ENCODE results near the gene ABCC3.
A peak's percentile ranks its signal among the peaks of the same experiment; 100 is the strongest.

Gene ABCC3

DNA sequence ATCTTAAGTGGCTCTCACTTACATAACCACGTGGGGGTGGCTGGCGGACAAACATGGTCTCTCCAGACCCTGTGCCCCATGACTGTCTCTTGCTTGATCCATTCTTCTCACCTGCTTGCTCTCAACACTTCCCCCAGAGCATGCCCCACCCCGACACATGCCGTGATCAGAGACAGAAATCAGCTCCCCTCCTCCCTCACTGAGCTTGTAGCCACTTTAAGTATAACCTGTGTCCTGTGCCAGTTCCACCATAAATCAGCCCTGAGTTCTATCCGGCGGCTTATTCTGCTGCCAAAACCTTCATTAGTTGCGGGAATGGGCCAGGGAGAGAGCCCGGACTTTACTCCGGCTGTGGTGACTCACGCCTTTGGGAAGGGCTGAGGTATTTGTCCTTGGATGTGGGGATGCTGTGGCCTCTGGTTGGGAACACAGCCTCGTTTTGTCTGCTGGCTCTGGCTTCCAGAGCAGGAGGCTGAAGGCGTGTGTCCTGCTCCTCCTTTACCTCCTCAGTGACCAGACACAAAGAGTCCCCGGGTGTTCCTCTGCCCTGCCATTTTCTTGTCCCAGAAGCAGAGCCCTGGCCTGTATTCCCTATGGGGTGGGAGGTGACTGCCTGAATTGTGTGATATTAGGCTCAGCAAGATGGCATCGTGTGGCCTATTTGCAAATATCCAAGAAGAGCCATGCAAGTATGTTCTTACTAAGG, 52.0 kb downstream of the ABCC3 start:
- no peak overlapping the region for H3K27ac Mint-ChIP-seq
- H3K4me3 Mint-ChIP-seq, result no peak overlapping the region
- no peaks in the 10 kb centered on the region for H3K27me3 Mint-ChIP-seq
- no peaks in the 10 kb centered on the region for H3K36me3 Mint-ChIP-seq
- H3K9me3 Mint-ChIP-seq, result no peaks in the 10 kb centered on the region
- H3K4me1 Mint-ChIP-seq, result peaks cover under 1% of the 10 kb centered on the region

DNA sequence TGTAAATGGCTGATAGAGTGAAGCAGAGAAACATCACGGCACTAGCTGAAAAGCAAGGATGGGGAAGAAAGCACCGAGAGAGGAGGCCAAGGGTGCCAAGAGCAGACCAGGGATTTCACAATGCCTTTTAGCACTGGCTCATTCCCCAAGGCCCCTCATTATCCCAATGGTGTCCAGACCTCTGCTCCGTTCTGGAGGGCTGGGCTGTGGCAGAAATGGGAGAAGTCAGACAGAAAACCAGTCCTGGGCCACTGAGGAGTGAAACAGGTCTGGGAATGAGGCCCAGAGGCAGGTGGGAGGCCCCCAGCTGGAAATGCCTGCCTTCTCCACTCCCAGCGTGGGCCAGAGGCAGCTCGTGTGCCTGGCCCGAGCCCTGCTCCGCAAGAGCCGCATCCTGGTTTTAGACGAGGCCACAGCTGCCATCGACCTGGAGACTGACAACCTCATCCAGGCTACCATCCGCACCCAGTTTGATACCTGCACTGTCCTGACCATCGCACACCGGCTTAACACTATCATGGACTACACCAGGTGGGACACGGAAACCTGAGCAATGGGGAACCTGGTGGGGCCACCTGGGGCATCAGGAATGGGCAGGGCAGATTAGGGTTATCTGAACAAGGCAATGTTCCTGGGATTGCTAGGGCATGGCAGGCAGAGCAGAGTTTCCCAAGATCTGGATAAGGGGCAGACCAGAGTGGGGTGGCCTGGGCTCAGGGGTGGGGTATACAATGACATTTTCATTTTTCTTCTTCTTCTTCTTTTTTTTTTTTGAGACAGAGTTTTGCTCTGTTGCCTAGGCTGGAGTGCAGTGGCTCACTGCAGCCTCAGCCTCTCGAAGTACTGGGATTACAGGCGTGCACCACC, 52.8 kb downstream of the ABCC3 start:
- no peak overlapping the region for H3K27ac Mint-ChIP-seq
- H3K36me3 Mint-ChIP-seq, result peaks cover 2% of the 10 kb centered on the region
- no peaks in the 10 kb centered on the region for H3K4me1 Mint-ChIP-seq
- no peak overlapping the region for H3K4me3 Mint-ChIP-seq
- H3K9me3 Mint-ChIP-seq, result no peaks in the 10 kb centered on the region
- no peaks in the 10 kb centered on the region for H3K27me3 Mint-ChIP-seq

DNA sequence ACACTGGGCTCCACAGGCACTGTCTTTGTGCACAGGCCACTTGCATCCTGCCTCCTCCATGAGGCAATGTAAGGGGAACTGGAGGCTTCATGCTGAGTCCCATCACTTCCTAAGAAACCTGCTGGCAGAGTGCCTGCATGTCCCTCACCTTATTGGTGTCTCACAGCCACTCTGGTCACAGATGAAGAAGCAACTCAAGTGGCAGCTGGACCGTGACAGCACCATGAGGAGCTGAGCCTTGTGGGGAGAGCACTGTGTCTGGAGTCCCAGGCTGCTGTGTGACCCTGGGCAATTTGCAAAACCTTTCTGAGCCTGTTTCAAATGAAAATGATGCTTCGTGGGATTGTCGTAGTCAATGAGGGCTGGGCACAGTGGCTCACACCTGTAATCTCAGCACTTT, 53.6 kb downstream of the ABCC3 start:
- Mint-ChIP-seq H3K4me1 (no peaks in the 10 kb centered on the region), H3K9me3 (no peaks in the 10 kb centered on the region), H3K36me3 (peaks cover 2% of the 10 kb centered on the region), H3K27ac (no peak overlapping the region), H3K4me3 (no peak overlapping the region), H3K27me3 (no peaks in the 10 kb centered on the region)

DNA sequence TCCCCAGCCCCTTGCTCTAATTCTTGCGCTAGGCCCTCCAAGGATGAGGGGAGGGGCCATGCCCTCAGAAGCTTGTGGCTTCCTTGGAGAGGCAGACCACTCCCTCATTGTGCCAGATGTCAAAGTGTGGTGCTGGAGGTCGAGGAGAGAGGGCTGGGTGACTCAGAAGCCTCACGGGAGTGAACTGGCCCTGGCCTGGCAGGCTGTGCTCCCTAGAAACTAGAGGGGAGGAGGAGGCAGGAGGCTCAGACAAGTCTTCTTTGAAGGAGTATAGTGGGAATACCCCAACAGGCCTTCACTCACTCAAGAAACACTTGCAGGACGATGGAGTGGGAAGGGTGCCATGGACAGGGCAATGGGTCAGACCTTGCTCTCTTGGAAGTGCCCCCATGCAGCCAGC, 54.6 kb downstream of the ABCC3 start:
- no peak overlapping the region for H3K4me3 Mint-ChIP-seq
- H3K27ac Mint-ChIP-seq, result no peak overlapping the region
- peaks cover 2% of the 10 kb centered on the region for H3K36me3 Mint-ChIP-seq
- H3K4me1 Mint-ChIP-seq, result no peaks in the 10 kb centered on the region
- H3K9me3 Mint-ChIP-seq, result no peaks in the 10 kb centered on the region
- no peaks in the 10 kb centered on the region for H3K27me3 Mint-ChIP-seq

DNA sequence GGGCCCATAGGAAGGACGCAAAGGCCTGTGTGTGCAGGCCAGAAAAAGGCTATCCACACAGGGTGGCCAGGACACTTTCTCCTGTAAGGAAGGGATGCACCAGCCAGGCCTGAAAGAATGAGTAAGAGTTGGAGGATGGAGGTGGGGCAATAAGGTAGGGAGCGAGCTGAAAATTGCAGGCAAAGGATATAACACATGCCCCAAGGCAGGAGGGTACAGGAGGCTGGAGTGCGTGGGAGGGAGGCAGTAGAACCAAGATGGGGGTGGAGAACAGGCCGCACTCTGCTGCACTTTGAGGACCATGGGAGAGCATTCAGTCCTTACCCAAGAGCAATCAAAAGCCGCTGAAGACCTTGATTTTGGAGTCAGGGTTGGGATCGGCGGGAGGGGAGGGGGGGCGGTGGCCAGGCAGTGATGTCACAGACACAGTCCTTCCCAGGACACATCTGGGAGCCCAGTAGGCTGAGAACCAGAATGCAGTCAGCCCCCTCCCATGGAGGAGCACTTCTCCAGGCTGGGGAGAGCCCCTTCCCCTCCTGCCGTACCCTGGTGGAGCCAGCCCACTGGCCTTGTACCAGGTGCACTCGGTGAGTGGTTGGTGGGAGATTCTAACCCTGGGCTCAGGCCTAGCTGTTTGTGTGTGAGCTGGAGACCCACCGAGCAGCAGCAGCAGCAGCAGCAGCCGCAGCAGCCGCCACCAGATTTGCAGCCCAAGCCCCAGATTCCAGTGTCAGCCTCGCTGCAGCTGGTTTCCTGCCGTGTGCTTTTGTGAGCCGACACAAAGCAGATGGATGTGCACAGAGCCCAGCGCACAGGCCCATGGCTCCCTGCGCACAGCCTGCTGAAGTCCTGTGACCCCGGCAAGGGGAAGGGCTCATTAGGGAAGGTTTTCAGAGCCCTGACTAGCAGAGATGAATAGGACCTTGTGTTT, 55.5 kb downstream of the ABCC3 start:
- H3K9me3 Mint-ChIP-seq, result no peaks in the 10 kb centered on the region
- H3K27ac Mint-ChIP-seq, result no peak overlapping the region
- no peaks in the 10 kb centered on the region for H3K27me3 Mint-ChIP-seq
- H3K4me3 Mint-ChIP-seq, result no peak overlapping the region
- peaks cover 4% of the 10 kb centered on the region for H3K36me3 Mint-ChIP-seq
- H3K4me1 Mint-ChIP-seq, result no peaks in the 10 kb centered on the region

DNA sequence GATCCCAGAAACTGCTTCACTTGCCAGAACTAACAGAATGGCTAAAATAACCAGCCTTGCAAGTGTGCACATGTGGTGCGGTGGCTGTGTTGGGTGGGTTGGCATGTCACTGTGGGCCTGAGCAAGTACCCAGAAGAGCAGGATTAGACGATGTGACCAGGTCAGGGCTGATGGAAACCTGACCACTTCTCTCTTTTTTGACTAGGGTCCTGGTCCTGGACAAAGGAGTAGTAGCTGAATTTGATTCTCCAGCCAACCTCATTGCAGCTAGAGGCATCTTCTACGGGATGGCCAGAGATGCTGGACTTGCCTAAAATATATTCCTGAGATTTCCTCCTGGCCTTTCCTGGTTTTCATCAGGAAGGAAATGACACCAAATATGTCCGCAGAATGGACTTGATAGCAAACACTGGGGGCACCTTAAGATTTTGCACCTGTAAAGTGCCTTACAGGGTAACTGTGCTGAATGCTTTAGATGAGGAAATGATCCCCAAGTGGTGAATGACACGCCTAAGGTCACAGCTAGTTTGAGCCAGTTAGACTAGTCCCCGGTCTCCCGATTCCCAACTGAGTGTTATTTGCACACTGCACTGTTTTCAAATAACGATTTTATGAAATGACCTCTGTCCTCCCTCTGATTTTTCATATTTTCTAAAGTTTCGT, 56.3 kb downstream of the ABCC3 start:
- Mint-ChIP-seq H3K36me3 (peaks cover 5% of the 10 kb centered on the region), H3K27ac (peak overlapping the region; percentile 62), H3K9me3 (no peaks in the 10 kb centered on the region), H3K4me3 (no peak overlapping the region), H3K4me1 (peaks cover 4% of the 10 kb centered on the region), H3K27me3 (no peaks in the 10 kb centered on the region)

DNA sequence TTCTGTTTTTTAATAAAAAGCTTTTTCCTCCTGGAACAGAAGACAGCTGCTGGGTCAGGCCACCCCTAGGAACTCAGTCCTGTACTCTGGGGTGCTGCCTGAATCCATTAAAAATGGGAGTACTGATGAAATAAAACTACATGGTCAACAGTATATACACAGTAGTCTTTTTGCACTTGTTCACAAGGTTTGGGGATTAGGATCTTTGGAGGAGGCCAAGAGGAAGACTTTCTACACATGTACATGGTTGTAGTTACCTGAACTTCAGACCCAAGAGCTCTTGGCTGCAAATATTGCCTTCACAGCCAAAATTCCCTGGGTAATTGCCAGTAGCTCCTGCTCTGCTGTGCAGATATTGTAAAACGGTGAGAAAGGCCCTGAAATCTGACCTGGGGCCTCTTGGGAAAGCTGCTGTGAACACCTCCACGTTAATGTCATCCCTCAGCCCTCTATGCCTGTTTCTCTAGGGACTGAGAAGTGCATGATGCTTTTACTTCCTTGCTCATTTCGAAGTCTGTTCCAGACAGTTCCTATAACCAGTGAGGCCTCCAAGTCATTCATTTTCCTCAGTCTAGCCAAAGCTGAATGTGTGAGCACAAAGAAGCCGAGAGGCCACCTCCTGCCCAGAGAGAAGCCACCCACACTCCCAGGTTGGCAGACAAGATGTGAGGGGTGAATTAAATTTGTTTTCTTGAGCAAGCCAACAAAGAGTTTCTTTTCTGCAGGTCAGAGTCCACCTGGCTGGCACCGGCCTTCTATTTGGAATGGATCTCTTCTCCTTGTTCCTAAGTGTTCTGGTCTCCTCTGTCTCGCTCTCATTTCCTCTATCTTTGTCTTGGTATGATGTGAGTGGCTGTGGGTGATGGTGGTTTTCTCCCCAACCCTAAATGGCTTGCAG, 57.1 kb downstream of the ABCC3 start:
- Mint-ChIP-seq H3K4me3 (no peak overlapping the region), H3K36me3 (peaks cover 7% of the 10 kb centered on the region), H3K27ac (peak overlapping the region; percentile 62), H3K4me1 (peaks cover 4% of the 10 kb centered on the region), H3K9me3 (no peaks in the 10 kb centered on the region), H3K27me3 (no peaks in the 10 kb centered on the region)

DNA sequence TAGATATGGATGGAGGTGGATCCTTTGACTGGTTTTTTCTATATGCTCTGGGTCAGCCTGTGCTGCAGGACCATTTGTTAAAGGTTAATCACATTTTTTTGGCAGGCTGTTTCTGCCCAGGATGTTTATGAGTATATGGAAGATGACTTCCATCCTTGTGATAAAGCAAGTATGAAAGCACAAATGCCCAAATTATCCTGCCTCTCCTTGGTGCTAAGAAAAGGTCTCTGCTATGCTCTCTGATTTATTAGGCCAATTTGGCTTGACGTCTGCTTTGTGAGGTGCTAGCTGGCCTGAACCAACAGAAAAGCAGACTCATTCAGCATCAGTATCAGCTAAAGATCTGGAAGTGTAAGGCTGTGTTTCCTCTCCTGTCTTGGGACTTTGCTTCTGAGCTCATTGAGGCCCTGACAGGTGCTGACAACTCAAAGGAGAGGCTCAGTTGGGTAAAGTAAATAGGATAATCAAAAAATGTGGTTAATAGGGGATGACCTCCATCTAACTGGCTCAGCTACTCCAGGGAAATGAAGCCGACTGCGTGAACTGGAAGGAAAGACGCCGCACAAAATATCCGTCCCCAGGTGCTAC, 57.9 kb downstream of the ABCC3 start:
- H3K4me3 Mint-ChIP-seq, result no peak overlapping the region
- no peak overlapping the region for H3K27ac Mint-ChIP-seq
- H3K27me3 Mint-ChIP-seq, result no peaks in the 10 kb centered on the region
- no peaks in the 10 kb centered on the region for H3K9me3 Mint-ChIP-seq
- peaks cover 9% of the 10 kb centered on the region for H3K4me1 Mint-ChIP-seq
- peaks cover 12% of the 10 kb centered on the region for H3K36me3 Mint-ChIP-seq

DNA sequence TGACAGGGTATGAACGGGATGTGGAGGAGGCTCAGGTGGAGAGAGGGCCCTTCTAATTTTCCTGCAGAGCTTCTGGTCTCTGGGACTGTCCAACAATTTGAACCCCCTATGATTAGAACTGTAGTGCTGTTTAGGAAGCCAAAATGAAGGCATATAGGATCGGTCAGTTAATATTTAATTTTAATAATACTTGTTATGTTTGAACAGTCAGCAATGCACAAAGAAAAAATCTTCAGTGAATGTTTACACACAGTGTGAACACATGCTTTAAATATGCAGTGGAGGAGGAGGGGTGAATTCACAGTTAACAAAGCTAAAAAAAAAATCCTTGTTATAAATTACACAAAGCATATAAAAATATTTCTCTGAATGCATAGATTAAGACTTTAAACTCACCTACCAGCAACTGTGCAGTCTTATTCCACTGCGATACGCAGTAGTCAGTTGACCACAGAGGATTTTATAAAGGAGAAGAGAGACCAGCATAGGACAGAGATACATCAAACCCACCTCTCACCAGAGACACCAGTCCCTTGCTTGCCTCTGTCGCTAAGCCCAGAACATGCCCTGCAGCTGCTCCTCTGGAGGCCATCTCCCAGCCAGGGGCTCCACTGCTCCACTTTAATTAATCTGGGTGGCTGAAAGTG, 58.5 kb downstream of the ABCC3 start:
- H3K4me3 Mint-ChIP-seq, result no peak overlapping the region
- no peaks in the 10 kb centered on the region for H3K9me3 Mint-ChIP-seq
- peaks cover 14% of the 10 kb centered on the region for H3K4me1 Mint-ChIP-seq
- H3K36me3 Mint-ChIP-seq, result peaks cover 12% of the 10 kb centered on the region
- no peak overlapping the region for H3K27ac Mint-ChIP-seq
- H3K27me3 Mint-ChIP-seq, result no peaks in the 10 kb centered on the region

DNA sequence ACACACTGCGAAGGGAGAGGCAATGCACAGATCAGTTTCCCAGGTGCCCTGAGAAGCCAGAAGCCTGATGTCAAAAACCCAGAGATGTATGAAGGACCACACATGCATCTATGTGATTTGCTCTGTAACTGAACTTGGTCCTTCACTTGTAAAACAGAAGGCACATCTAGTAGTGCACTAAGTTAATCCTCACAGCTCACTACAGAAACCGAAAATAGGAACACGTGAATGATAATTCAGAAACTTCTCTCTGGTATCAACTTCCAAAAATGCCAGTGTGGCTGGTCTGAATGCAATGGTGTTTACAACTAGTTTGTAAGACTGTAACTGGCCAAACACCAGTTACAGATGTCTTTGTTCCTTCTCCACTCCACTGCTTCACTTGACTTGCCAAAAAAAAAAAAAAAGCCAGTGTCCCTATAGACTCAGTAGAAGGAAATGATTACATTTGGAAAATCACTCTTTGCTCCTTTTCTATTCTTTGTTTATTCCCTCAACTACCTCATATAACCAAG, 61.7 kb downstream of the ABCC3 start:
- peaks cover 20% of the 10 kb centered on the region for H3K36me3 Mint-ChIP-seq
- no peaks in the 10 kb centered on the region for H3K9me3 Mint-ChIP-seq
- H3K27ac Mint-ChIP-seq, result peak overlapping the region; percentile 6
- H3K27me3 Mint-ChIP-seq, result no peaks in the 10 kb centered on the region
- H3K4me1 Mint-ChIP-seq, result peaks cover 21% of the 10 kb centered on the region
- H3K4me3 Mint-ChIP-seq, result no peak overlapping the region

DNA sequence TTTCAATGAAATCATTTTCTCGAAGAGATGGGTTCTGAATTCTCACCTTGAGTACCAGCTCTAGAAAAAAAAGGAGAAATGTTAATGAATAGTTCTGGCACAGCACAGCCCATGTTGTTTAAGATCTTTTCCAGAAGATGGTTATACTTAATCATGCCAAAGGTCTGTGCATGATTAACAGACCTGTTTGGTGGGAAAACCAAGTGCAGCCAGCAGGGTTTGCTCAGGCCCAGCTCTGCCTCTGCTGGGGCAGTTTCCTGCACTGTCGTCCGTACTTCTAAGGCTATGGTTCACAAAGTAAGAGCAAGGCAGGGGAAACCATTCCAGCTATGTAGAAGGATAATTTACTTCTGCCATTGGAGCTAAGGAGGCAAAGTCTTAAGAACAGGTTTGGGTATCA, 62.4 kb downstream of the ABCC3 start:
- Mint-ChIP-seq H3K4me1 (peaks cover 26% of the 10 kb centered on the region), H3K9me3 (no peaks in the 10 kb centered on the region), H3K4me3 (no peak overlapping the region), H3K27ac (peak overlapping the region; percentile 27), H3K36me3 (peaks cover 20% of the 10 kb centered on the region), H3K27me3 (no peaks in the 10 kb centered on the region)

DNA sequence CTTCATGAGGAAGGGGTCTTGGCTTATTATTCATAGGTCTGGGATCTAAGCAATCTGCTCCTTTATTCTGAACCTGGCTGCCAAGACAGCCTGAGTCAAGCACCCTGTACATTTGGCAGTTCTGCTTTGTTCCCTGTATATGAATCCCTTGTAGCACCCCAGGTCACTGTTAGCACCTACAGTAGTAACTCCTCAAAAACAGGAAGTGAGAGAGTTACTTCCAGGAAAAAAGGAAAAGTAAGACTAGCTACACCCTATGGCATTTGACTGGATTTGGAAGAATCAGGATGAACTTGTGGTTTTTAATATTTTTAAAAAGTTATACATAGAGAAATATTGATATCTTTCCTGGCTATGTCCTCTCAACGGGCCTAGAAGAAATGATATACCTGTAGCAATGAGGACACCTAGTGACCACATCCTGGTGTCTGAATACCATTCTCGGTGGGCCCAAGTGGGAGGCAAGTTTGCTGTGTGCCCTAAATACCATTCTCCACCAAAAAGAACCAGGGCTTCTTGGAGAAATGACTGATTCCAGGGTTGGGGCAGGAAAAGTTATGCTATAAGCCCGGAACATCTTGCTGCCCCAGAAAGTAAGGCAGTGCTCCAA, 63.1 kb downstream of the ABCC3 start:
- Mint-ChIP-seq H3K27me3 (no peaks in the 10 kb centered on the region), H3K9me3 (no peaks in the 10 kb centered on the region), H3K4me3 (no peak overlapping the region), H3K36me3 (peaks cover 18% of the 10 kb centered on the region), H3K27ac (no peak overlapping the region), H3K4me1 (peaks cover 29% of the 10 kb centered on the region)

DNA sequence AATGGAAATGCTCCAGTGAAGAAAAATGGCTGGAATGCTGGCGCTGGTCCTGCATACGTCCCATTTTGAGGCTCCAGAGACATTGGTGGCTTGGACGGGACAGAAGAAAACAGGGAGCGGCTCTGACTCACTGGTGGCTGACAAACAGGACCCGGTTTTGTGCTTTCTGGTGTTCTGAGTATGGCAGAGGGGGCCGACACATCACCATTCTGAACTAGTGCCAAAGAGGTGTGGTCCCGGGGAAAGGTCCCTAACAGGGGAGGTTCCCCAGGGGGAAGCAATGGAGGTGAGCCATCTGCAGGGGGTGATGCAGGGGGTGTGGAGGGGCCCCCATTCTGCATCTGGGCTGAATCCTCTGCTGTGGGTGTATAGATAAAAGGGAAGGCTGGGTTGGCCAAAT, 64.7 kb downstream of the ABCC3 start:
- Mint-ChIP-seq H3K4me1 (peaks cover 42% of the 10 kb centered on the region), H3K27me3 (no peaks in the 10 kb centered on the region), H3K4me3 (no peak overlapping the region), H3K9me3 (no peaks in the 10 kb centered on the region), H3K27ac (no peak overlapping the region), H3K36me3 (peaks cover 25% of the 10 kb centered on the region)

Data from activated naive CD4-positive, alpha-beta T cell treated with anti-CD3 and anti-CD28 coated beads, Interleukin-2, amount 50 U/mL, for 24 hours (primary cell).